H9 (cell line): ENCODE data around the gene EIF3B. TPM values are rescaled to one million over a fixed set of nuclear protein-coding genes. Genes with fewer than 3 reads are reported as not detected.

Experiments
- DNase-seq: peaks from one replicate; pipeline ENCODE4 v3.0.0-alpha.2; 2017
- H2AFZ ChIP-seq: one replicate; pipeline ENCODE4 v1.6.1; 2013; ENCODE audit warnings: mild to moderate bottlenecking, low read length, control low read depth, moderate library complexity
- H2AK5ac ChIP-seq: 2 replicates; pipeline ENCODE4 v1.6.1; 2013; ENCODE audit warnings: low read length, control low read depth, mixed read lengths; ENCODE audit not compliant: insufficient read length
- H2BK120ac ChIP-seq: one replicate; pipeline ENCODE4 v1.6.1; 2013; ENCODE audit warnings: low read depth, mild to moderate bottlenecking, low read length, control low read depth, inconsistent platforms; ENCODE audit not compliant: poor library complexity, severe bottlenecking
- H2BK12ac ChIP-seq: 2 replicates; pipeline ENCODE4 v1.6.1; 2013; ENCODE audit warnings: low read length, control low read depth, mixed read lengths, low read depth; ENCODE audit not compliant: insufficient read length
- H2BK15ac ChIP-seq: 2 replicates; pipeline ENCODE4 v1.6.1; 2013; ENCODE audit warnings: low read depth, low read length, control low read depth
- H2BK20ac ChIP-seq: one replicate; pipeline ENCODE4 v1.6.1; 2013; ENCODE audit warnings: low read depth, mild to moderate bottlenecking, low read length, control low read depth, inconsistent platforms; ENCODE audit not compliant: poor library complexity, severe bottlenecking
- H2BK5ac ChIP-seq: 2 replicates; pipeline ENCODE4 v1.6.1; 2013; ENCODE audit warnings: low read length, control low read depth, mixed read lengths; ENCODE audit not compliant: insufficient read length
- H3K14ac ChIP-seq: 2 replicates; pipeline ENCODE4 v1.6.1; 2013; ENCODE audit warnings: low read length, control low read depth; ENCODE audit not compliant: insufficient read depth
- H3K18ac ChIP-seq: 2 replicates; pipeline ENCODE4 v1.6.1; 2013; ENCODE audit warnings: low read depth, mild to moderate bottlenecking, mixed read lengths, low read length, control low read depth; ENCODE audit not compliant: insufficient read length
- H3K23ac ChIP-seq: 2 replicates; pipeline ENCODE4 v1.6.1; 2013; ENCODE audit warnings: low read length, control low read depth, mixed read lengths, low read depth; ENCODE audit not compliant: insufficient read length
- H3K23me2 ChIP-seq: 2 replicates; pipeline ENCODE4 v1.6.1; 2013; ENCODE audit warnings: low read depth, mild to moderate bottlenecking, mixed read lengths, low read length, control low read depth; ENCODE audit not compliant: insufficient read length, poor library complexity, severe bottlenecking
- H3K27ac ChIP-seq: 2 replicates; pipeline ENCODE4 v1.5.1; 2013; ENCODE audit warnings: low read length, control low read depth, mixed read lengths, low read depth; ENCODE audit not compliant: insufficient read length
- H3K27me3 ChIP-seq: 2 replicates; pipeline ENCODE4 v1.6.1; 2013; ENCODE audit warnings: low read length, control low read depth, inconsistent platforms; ENCODE audit not compliant: insufficient read depth
- H3K4ac ChIP-seq: 2 replicates; pipeline ENCODE4 v1.6.1; 2013; ENCODE audit warnings: low read depth, mild to moderate bottlenecking, control low read depth, inconsistent platforms, low read length, moderate library complexity
- H3K4me1 ChIP-seq: 2 replicates; pipeline ENCODE4 v1.6.1; 2013; ENCODE audit warnings: low read length, control low read depth, inconsistent platforms; ENCODE audit not compliant: insufficient read depth
- H3K4me2 ChIP-seq: 2 replicates; pipeline ENCODE4 v1.6.1; 2013; ENCODE audit warnings: low read length, control low read depth, mixed read lengths; ENCODE audit not compliant: insufficient read length, insufficient read depth
- H3K56ac ChIP-seq: 2 replicates; pipeline ENCODE4 v1.6.1; 2013; ENCODE audit warnings: low read depth, mild to moderate bottlenecking, mixed read lengths, low read length, control low read depth; ENCODE audit not compliant: insufficient read length
- H3K79me1 ChIP-seq: 2 replicates; pipeline ENCODE4 v1.6.1; 2013; ENCODE audit warnings: low read depth, mild to moderate bottlenecking, moderate library complexity, low read length, control low read depth, inconsistent platforms; ENCODE audit not compliant: insufficient read depth, poor library complexity, severe bottlenecking
- H3K79me2 ChIP-seq: 2 replicates; pipeline ENCODE4 v1.6.1; 2013; ENCODE audit warnings: low read length, control low read depth, inconsistent platforms; ENCODE audit not compliant: insufficient read depth
- H3K9ac ChIP-seq: 2 replicates; pipeline ENCODE4 v1.6.1; 2013; ENCODE audit warnings: low read length, control low read depth, mixed read lengths; ENCODE audit not compliant: insufficient read length; ENCODE audit errors: extremely low read depth
- H3K9me3 ChIP-seq: one replicate; pipeline ENCODE4 v1.6.1; 2013; ENCODE audit warnings: low read depth, low read length, inconsistent platforms; ENCODE audit not compliant: control insufficient read depth
- H3T11ph ChIP-seq: one replicate; pipeline ENCODE4 v1.6.1; 2013; ENCODE audit warnings: mild to moderate bottlenecking, low read length, control low read depth, inconsistent platforms
- H4K20me1 ChIP-seq: one replicate; pipeline ENCODE4 v1.6.1; 2013; ENCODE audit not compliant: control insufficient read depth, insufficient read length, insufficient read depth
- H4K5ac ChIP-seq: 2 replicates; pipeline ENCODE4 v1.6.1; 2013; ENCODE audit warnings: low read depth, mild to moderate bottlenecking, mixed read lengths, low read length, control low read depth; ENCODE audit not compliant: insufficient read length
- H4K8ac ChIP-seq: replicated peaks from 2 replicates; pipeline ENCODE4 v1.6.1; 2013; ENCODE audit warnings: low read length, control low read depth, mixed read lengths, low read depth; ENCODE audit not compliant: insufficient read length
- H4K91ac ChIP-seq: 2 replicates; pipeline ENCODE4 v1.6.1; 2013; ENCODE audit warnings: low read depth, mild to moderate bottlenecking, moderate library complexity, mixed read lengths, low read length, control low read depth; ENCODE audit not compliant: insufficient read length
- H3K27ac Mint-ChIP-seq, 3 experiments: 2 replicates in 2 of 3; 3 replicates in 1 of 3; pipeline ENCODE4 v1.8.0; 2020 to 2021; ENCODE audit warnings: mixed read lengths in 3 of 3, mild to moderate bottlenecking in 1 of 3, moderate library complexity in 1 of 3
- H3K27me3 Mint-ChIP-seq: 2 replicates; pipeline ENCODE4 v1.8.0; 2021; ENCODE audit warnings: low read depth, mild to moderate bottlenecking, moderate library complexity, mixed read lengths
- H3K36me3 Mint-ChIP-seq, 3 experiments: 2 replicates in 2 of 3; 3 replicates in 1 of 3; pipeline ENCODE4 v1.8.0; 2020 to 2021; ENCODE audit warnings: low read depth in 3 of 3, mixed read lengths in 3 of 3; ENCODE audit not compliant: insufficient read depth in 1 of 3
- H3K4me1 Mint-ChIP-seq, 2 experiments: 2 replicates each; pipeline ENCODE4 v1.8.0; 2020; ENCODE audit warnings: mixed read lengths in 2 of 2
- H3K4me3 Mint-ChIP-seq, 2 experiments: 2 replicates in 1 of 2; 3 replicates in 1 of 2; pipeline ENCODE4 v1.8.0; 2020 to 2021; ENCODE audit warnings: mild to moderate bottlenecking in 2 of 2, mixed read lengths in 2 of 2, moderate library complexity in 1 of 2
- H3K9me3 Mint-ChIP-seq, 2 experiments: 2 replicates in 1 of 2; 3 replicates in 1 of 2; pipeline ENCODE4 v1.8.0; 2020; ENCODE audit warnings: mild to moderate bottlenecking in 2 of 2, mixed read lengths in 2 of 2, moderate library complexity in 1 of 2
- CTCF ChIP-seq: fragments of 200-600 bp; sonication (generic); conservative IDR thresholded peaks from 3 replicates; pipeline ENCODE4 v1.8.0; 2021; ENCODE audit warnings: antibody characterized with exemption, mild to moderate bottlenecking
- WGBS: extraction: QIAGEN DNeasy Blood & Tissue Kit; methylation state at CpG from one replicate; pipeline ENCODE4 v1.1.7; 2013; ENCODE audit warnings: missing lambda C conversion rate, low lambda C conversion rate, mixed read lengths; ENCODE audit not compliant: insufficient read length; ENCODE audit errors: extremely low coverage; 5-methylcytosine and 5-hydroxymethylcytosine counted together
- total RNA-seq: library from RNA; stranded (reverse); gene quantifications from 2 replicates; pipeline ENCODE4 v1.2.1, GENCODE V29; 2021

EIF3B gene
- total RNA-seq, 1 experiment from 2014 or later, result 337 TPM

- Histone ChIP-seq H2BK5ac (no peak overlapping the region), H3K79me1 (no peaks in the 10 kb centered on the region), H3K23me2 (no peaks in the 10 kb centered on the region), H2AK5ac (no peak overlapping the region), H3K27me3 (no peaks in the 10 kb centered on the region), H3K23ac (no peak overlapping the region), H3K79me2 (no peaks in the 10 kb centered on the region), H3K4ac (no peak overlapping the region), H3K56ac (no peak overlapping the region), H3K27ac (no peak overlapping the region), H3K4me1 (no peaks in the 10 kb centered on the region), H3K9me3 (no peaks in the 10 kb centered on the region), H4K5ac (no peak overlapping the region), H4K20me1 (no peaks in the 10 kb centered on the region), H2AFZ (no peak overlapping the region), H2BK120ac (no peak overlapping the region), H3K14ac (no peak overlapping the region), H3K18ac (no peak overlapping the region), H3K9ac (no peak overlapping the region), H2BK12ac (no peak overlapping the region), H3T11ph (no peak overlapping the region), H2BK20ac (no peak overlapping the region), H2BK15ac (no peak overlapping the region), H4K91ac (no peak overlapping the region), H4K8ac (no peak overlapping the region), H3K4me2 (no peak overlapping the region)
- Mint-ChIP-seq H3K4me3 (no peak overlapping the region), H3K27me3 (peaks cover 6% of the 10 kb centered on the region; the same call in 1 of the 2 replicates), H3K36me3 (no peaks in the 10 kb centered on the region), H3K27ac (peak overlapping the region in 1 of 3 experiments; percentile 15; a peak in 3 of 7 replicates), H3K9me3 (no peaks in the 10 kb centered on the region; a peak in 1 of 5 replicates), H3K4me1 (peaks cover 16 to 19% of the 10 kb centered on the region in 2 experiments)
- DNase-seq, result no peak
- no CpG with 5 or more reads among the region's 12 CpGs for WGBS
- TF ChIP-seq CTCF, result no peak
These were observed 39.1 kb downstream of the EIF3B start for GRCh38 chr7:2393706-2394105.
